ENCODE results near the gene PHACTR3. TPM values are rescaled to one million over a fixed set of nuclear protein-coding genes. Genes with fewer than 3 reads are reported as not detected.

Gene PHACTR3
- total RNA-seq, 1 donor from 2014 or later, result not detected

- TF ChIP-seq CTCF (IDR thresholded peaks at IDR 0.05), result peak; percentile 98
- no peaks in the 10 kb centered on the region for H3K36me3 Mint-ChIP-seq (ENCODE audit: low read depth)
- H3K4me3 Mint-ChIP-seq (ENCODE audit: unreplicated experiment), result peak overlapping the region; percentile 68
- peaks cover 49% of the 10 kb centered on the region for H3K27me3 Mint-ChIP-seq (ENCODE audit: low read depth)
- H3K27ac Mint-ChIP-seq (ENCODE audit: unreplicated experiment), result no peak overlapping the region
- H3K9me3 Mint-ChIP-seq (ENCODE audit: low read depth), result no peaks in the 10 kb centered on the region
- no peak for DNase-seq (ENCODE audit: low spot score)
- H3K4me1 Mint-ChIP-seq (ENCODE audit: low read depth), result peaks cover 3% of the 10 kb centered on the region
Measured at GRCh38 chr20:59571551-59572314, 32.6 kb upstream of the PHACTR3 start.

- no peaks in the 10 kb centered on the region for H3K9me3 Mint-ChIP-seq (ENCODE audit: low read depth)
- no peak overlapping the region for H3K4me3 Mint-ChIP-seq (ENCODE audit: unreplicated experiment)
- H3K36me3 Mint-ChIP-seq (ENCODE audit: low read depth), result no peaks in the 10 kb centered on the region
- no peak overlapping the region for H3K27ac Mint-ChIP-seq (ENCODE audit: unreplicated experiment)
- peaks cover 50% of the 10 kb centered on the region for H3K27me3 Mint-ChIP-seq (ENCODE audit: low read depth)
- H3K4me1 Mint-ChIP-seq (ENCODE audit: low read depth), result peaks cover 3% of the 10 kb centered on the region
- DNase-seq (ENCODE audit: low spot score), result no peak
- TF ChIP-seq CTCF (IDR thresholded peaks at IDR 0.05), result no peak
Measured at GRCh38 chr20:59572515-59572914, 31.8 kb upstream of the PHACTR3 start.

GRCh38 chr20:59573837-59574236 lies 30.5 kb upstream of the PHACTR3 start:
- Mint-ChIP-seq H3K36me3 (ENCODE audit: low read depth) (no peaks in the 10 kb centered on the region), H3K27ac (ENCODE audit: unreplicated experiment) (no peak overlapping the region), H3K27me3 (ENCODE audit: low read depth) (peaks cover 51% of the 10 kb centered on the region), H3K9me3 (ENCODE audit: low read depth) (no peaks in the 10 kb centered on the region), H3K4me3 (ENCODE audit: unreplicated experiment) (no peak overlapping the region), H3K4me1 (ENCODE audit: low read depth) (peaks cover 3% of the 10 kb centered on the region)
- TF ChIP-seq CTCF (IDR thresholded peaks at IDR 0.05), result no peak
- no peak for DNase-seq (ENCODE audit: low spot score)

GRCh38 chr20:59574308-59574707 lies 30.0 kb upstream of the PHACTR3 start:
- peaks cover 51% of the 10 kb centered on the region for H3K27me3 Mint-ChIP-seq (ENCODE audit: low read depth)

GRCh38 chr20:59575216-59575615 lies 29.1 kb upstream of the PHACTR3 start:
- H3K27ac Mint-ChIP-seq (ENCODE audit: unreplicated experiment), result no peak overlapping the region

More at GRCh38 chr20:59574308-59574707, 30.0 kb upstream of the PHACTR3 start:
- Mint-ChIP-seq H3K4me3 (ENCODE audit: unreplicated experiment) (no peak overlapping the region), H3K4me1 (ENCODE audit: low read depth) (peaks cover 3% of the 10 kb centered on the region), H3K9me3 (ENCODE audit: low read depth) (no peaks in the 10 kb centered on the region), H3K36me3 (ENCODE audit: low read depth) (no peaks in the 10 kb centered on the region), H3K27ac (ENCODE audit: unreplicated experiment) (no peak overlapping the region)
- TF ChIP-seq CTCF (IDR thresholded peaks at IDR 0.05), result no peak
- DNase-seq (ENCODE audit: low spot score), result no peak

More at GRCh38 chr20:59575216-59575615, 29.1 kb upstream of the PHACTR3 start:
- H3K27me3 Mint-ChIP-seq (ENCODE audit: low read depth), result peaks cover 53% of the 10 kb centered on the region
- no peaks in the 10 kb centered on the region for H3K9me3 Mint-ChIP-seq (ENCODE audit: low read depth)
- H3K4me1 Mint-ChIP-seq (ENCODE audit: low read depth), result peaks cover 3% of the 10 kb centered on the region
- TF ChIP-seq CTCF (IDR thresholded peaks at IDR 0.05), result no peak
- no peaks in the 10 kb centered on the region for H3K36me3 Mint-ChIP-seq (ENCODE audit: low read depth)
- DNase-seq (ENCODE audit: low spot score), result no peak
- no peak overlapping the region for H3K4me3 Mint-ChIP-seq (ENCODE audit: unreplicated experiment)
